ENCODE data around the gene MAP3K5.

Gene MAP3K5

DNA sequence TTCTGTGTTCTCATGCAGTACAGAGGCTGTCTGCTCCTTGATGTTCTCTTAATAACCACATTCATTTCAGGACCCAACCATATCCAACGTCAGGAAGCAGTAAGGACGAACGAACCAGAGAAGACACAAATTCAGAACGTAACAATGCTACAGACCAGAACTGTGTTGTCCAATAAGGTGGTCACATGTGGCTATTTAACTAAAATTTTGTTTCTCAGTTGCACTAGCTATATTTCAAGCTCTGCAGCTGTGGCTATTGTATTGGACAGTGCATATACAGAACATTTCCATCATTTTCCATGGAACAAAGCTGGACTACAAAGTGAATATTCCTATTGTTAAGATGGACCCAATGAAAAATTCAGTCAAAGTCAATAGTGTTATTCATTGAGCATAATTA lies 269.1 kb downstream of the MAP3K5 start:
- Histone ChIP-seq H3K9me3 (ENCODE audit: low read length) (no peaks in the 10 kb centered on the region), H3K9me2 (ENCODE audit: low read depth, low read length) (no peaks in the 10 kb centered on the region), H3F3A (ENCODE audit: insufficient read depth, low read length) (no peaks in the 10 kb centered on the region), H3K27ac (ENCODE audit: low read depth, low read length, poor library complexity, severe bottlenecking) (no peak overlapping the region), H3K4me3 (ENCODE audit: low read depth, low read length, poor library complexity, severe bottlenecking) (no peak overlapping the region), H2AFZ (ENCODE audit: low read length) (no peak overlapping the region), H4K20me1 (ENCODE audit: insufficient read depth, low read length) (no peaks in the 10 kb centered on the region), H3K4me1 (ENCODE audit: insufficient read depth, low read length, severe bottlenecking) (no peaks in the 10 kb centered on the region), H3K27me3 (ENCODE audit: insufficient read depth, low read length) (no peaks in the 10 kb centered on the region), H3K36me3 (ENCODE audit: insufficient read depth, low read length) (no peaks in the 10 kb centered on the region), H3K79me2 (ENCODE audit: insufficient read depth, low read length) (no peaks in the 10 kb centered on the region), H3K4me2 (ENCODE audit: low read length) (no peak overlapping the region), H3K9ac (ENCODE audit: low read length) (no peak overlapping the region)
- TF ChIP-seq EZH2 (IDR thresholded peaks at IDR 0.05; ENCODE audit: borderline replicate concordance, low read length) = no peak
- no peak for TF ChIP-seq CTCF (IDR thresholded peaks at IDR 0.05; ENCODE audit: low read length)

DNA sequence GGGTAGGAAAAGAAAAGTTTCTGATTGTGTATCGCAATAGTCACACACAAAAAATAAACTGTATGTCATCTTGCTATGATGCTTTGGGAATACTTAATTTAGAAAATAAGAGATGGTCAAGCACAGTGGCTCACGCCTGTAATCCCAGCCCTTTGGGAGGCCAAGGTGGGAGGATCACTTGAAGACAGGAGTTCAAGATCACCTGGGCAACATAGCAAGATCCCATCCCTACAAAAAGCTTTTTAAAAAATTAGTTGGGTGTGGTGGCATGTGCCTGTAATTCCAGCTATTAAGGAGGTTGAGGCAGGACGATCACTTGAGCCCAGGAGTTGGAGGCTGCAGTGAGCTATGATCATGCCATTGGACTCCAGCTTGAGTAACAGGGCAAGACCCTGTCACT lies 269.6 kb downstream of the MAP3K5 start:
- no peak overlapping the region for H3K9ac ChIP-seq (ENCODE audit: low read length)
- H3K27me3 ChIP-seq (ENCODE audit: insufficient read depth, low read length) = no peaks in the 10 kb centered on the region
- H2AFZ ChIP-seq (ENCODE audit: low read length) = no peak overlapping the region
- no peaks in the 10 kb centered on the region for H3F3A ChIP-seq (ENCODE audit: insufficient read depth, low read length)
- H4K20me1 ChIP-seq (ENCODE audit: insufficient read depth, low read length) = no peaks in the 10 kb centered on the region
- no peaks in the 10 kb centered on the region for H3K9me3 ChIP-seq (ENCODE audit: low read length)
- H3K9me2 ChIP-seq (ENCODE audit: low read depth, low read length) = no peaks in the 10 kb centered on the region
- H3K4me1 ChIP-seq (ENCODE audit: insufficient read depth, low read length, severe bottlenecking) = no peaks in the 10 kb centered on the region
- no peaks in the 10 kb centered on the region for H3K36me3 ChIP-seq (ENCODE audit: insufficient read depth, low read length)
- H3K4me3 ChIP-seq (ENCODE audit: low read depth, low read length, poor library complexity, severe bottlenecking) = no peak overlapping the region
- no peak overlapping the region for H3K4me2 ChIP-seq (ENCODE audit: low read length)
- no peak overlapping the region for H3K27ac ChIP-seq (ENCODE audit: low read depth, low read length, poor library complexity, severe bottlenecking)
- no peaks in the 10 kb centered on the region for H3K79me2 ChIP-seq (ENCODE audit: insufficient read depth, low read length)
- TF ChIP-seq CTCF (IDR thresholded peaks at IDR 0.05; ENCODE audit: low read length) (no peak), EZH2 (IDR thresholded peaks at IDR 0.05; ENCODE audit: borderline replicate concordance, low read length) (no peak)

DNA sequence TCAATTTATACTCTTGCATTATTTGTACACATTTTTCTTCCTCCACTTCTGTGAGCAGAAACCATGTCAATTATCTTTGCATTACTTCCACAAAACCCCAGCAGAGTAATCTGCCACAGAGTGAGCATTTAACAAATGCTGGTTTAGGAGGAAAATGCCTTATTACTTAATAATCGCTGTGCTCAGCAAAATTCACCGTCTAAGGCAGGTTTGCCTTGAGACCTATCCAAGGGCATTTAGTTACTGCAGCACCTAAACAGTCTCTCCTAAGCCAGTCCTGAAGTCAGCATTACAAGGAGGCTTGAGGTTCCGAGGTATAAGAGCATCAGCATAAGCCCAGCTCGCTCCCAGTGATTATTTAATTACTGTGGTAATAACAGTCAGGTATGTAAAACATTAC lies 270.4 kb downstream of the MAP3K5 start:
- H3K4me1 ChIP-seq (ENCODE audit: insufficient read depth, low read length, severe bottlenecking) = no peaks in the 10 kb centered on the region

More for the DNA sequence above, 270.4 kb downstream of the MAP3K5 start:
- no peaks in the 10 kb centered on the region for H3K9me3 ChIP-seq (ENCODE audit: low read length)
- no peaks in the 10 kb centered on the region for H4K20me1 ChIP-seq (ENCODE audit: insufficient read depth, low read length)
- H3K4me3 ChIP-seq (ENCODE audit: low read depth, low read length, poor library complexity, severe bottlenecking) = no peak overlapping the region
- H3K27me3 ChIP-seq (ENCODE audit: insufficient read depth, low read length) = no peaks in the 10 kb centered on the region
- H2AFZ ChIP-seq (ENCODE audit: low read length) = no peak overlapping the region
- no peaks in the 10 kb centered on the region for H3K79me2 ChIP-seq (ENCODE audit: insufficient read depth, low read length)
- H3K27ac ChIP-seq (ENCODE audit: low read depth, low read length, poor library complexity, severe bottlenecking) = no peak overlapping the region
- H3F3A ChIP-seq (ENCODE audit: insufficient read depth, low read length) = no peaks in the 10 kb centered on the region
- no peak for TF ChIP-seq CTCF (IDR thresholded peaks at IDR 0.05; ENCODE audit: low read length)
- H3K4me2 ChIP-seq (ENCODE audit: low read length) = no peak overlapping the region
- H3K9ac ChIP-seq (ENCODE audit: low read length) = no peak overlapping the region
- H3K36me3 ChIP-seq (ENCODE audit: insufficient read depth, low read length) = no peaks in the 10 kb centered on the region
- H3K9me2 ChIP-seq (ENCODE audit: low read depth, low read length) = no peaks in the 10 kb centered on the region

All from OCI-LY1 (cell line).